Measurements from ENCODE around the gene ETHE1. TPM values are rescaled to one million over a fixed set of nuclear protein-coding genes. Genes with fewer than 3 reads are reported as not detected.

The ETHE1 gene
- total RNA-seq, 1 donor, result 52.1 TPM

DNA sequence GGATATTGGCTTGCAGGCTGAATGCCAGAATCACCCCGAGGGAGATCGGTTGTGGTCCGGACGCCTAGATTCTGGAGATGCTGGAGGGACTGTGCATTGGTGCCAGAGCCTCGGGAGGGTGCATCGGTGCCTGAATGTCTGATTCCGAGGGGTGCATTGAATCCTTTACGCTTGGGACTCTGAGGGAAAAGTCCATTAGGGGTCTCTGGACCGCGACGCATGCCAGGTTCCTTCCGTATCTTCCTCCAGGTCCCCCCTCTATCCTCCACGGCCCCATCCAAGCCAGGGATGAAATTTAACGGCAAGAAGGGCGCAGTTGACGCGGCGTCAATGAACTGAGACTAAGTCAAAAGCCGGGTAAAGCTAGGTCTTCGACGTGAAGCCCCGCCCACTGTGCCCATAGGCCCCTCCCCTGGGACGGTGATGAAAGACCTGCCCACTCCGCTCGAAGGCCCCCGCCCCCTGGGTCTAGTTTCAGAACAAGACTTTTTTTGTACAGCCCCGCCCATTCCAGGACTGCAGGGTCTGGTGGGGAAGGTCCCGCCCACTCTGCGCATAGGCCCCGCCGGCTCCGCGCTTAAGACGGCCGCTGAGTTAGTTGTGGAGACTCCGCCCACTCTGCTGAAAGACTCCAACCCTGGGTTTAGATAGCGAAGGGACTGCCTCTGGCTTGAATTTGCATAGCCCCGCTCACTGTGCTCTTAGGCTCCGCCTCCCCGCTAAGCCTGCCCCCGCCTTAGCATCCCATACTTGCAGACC lies 6.7 kb upstream of the ETHE1 start:
- H3K4me3 ChIP-seq (ENCODE audit: insufficient read depth, low read length), result peak overlapping the region; percentile 76
- H3K27ac ChIP-seq (ENCODE audit: low read depth, low read length), result peak overlapping the region; percentile 36
- peaks cover 6% of the 10 kb centered on the region for H4K20me1 ChIP-seq (ENCODE audit: insufficient read depth, low read length)
- DNase-seq (ENCODE audit: insufficient read length, low spot score, missing footprints), result peak; percentile 100
- peak overlapping the region; percentile 81 for H2AFZ ChIP-seq (ENCODE audit: low read length)
- TF ChIP-seq, protein P1, sequence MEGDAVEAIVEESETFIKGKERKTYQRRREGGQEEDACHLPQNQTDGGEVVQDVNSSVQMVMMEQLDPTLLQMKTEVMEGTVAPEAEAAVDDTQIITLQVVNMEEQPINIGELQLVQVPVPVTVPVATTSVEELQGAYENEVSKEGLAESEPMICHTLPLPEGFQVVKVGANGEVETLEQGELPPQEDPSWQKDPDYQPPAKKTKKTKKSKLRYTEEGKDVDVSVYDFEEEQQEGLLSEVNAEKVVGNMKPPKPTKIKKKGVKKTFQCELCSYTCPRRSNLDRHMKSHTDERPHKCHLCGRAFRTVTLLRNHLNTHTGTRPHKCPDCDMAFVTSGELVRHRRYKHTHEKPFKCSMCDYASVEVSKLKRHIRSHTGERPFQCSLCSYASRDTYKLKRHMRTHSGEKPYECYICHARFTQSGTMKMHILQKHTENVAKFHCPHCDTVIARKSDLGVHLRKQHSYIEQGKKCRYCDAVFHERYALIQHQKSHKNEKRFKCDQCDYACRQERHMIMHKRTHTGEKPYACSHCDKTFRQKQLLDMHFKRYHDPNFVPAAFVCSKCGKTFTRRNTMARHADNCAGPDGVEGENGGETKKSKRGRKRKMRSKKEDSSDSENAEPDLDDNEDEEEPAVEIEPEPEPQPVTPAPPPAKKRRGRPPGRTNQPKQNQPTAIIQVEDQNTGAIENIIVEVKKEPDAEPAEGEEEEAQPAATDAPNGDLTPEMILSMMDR (IDR thresholded peaks at IDR 0.05; ENCODE audit: extremely low read depth, low read depth, low read length), result no peak
- H3K79me2 ChIP-seq (ENCODE audit: insufficient read depth, low read length), result no peaks in the 10 kb centered on the region
- H3K4me2 ChIP-seq (ENCODE audit: insufficient read depth, low read length), result peak overlapping the region; percentile 81
- no peaks in the 10 kb centered on the region for H3K9me3 ChIP-seq (ENCODE audit: low read depth, low read length)
- peaks cover 20% of the 10 kb centered on the region for H3K4me1 ChIP-seq (ENCODE audit: insufficient read depth, low read length)
- peaks cover 15% of the 10 kb centered on the region for H3K36me3 ChIP-seq (ENCODE audit: insufficient read depth, low read length)
- H3K27me3 ChIP-seq (ENCODE audit: insufficient read depth, low read length), result no peaks in the 10 kb centered on the region

DNA sequence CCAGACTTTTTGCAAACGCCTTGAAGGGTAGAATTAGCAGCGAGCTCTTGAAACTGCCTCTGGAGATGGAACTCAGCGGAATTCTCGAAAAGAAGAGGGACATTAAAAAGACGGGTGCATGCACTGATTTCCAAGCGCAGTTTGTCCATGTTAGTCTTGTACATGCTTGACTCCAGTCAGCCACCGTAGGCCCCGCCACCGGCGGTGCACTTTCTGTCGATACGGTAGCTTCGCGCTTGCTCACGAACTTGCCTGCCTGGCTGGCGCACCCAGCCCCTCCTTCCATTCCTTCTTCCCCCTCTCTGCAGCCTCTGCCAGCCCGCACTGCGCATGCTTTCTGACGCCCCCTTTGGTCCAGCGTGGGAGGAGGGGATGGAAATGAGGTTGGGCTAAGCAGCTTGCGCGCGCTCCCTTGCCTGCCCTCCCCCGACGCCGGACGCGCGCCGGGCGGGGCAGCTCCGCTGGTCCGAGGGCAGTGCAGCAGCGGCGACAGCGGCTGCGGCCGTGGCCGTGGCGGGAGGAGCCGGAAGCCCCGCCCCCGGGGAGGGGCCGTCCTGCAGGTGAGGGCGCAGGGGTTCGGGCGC lies 6.1 kb upstream of the ETHE1 start, which contains the start of gene ZNF575:
Gene ZNF575 (plus strand): TSS at position 227 of the 584 bp plus-strand sequence. CDS start 1,235 bp downstream, outside the sequence.
- H3K36me3 ChIP-seq (ENCODE audit: insufficient read depth, low read length), result peaks cover 9% of the 10 kb centered on the region
- H3K27ac ChIP-seq (ENCODE audit: low read depth, low read length), result peak within 1 kb of the TSS; percentile 36
- TF ChIP-seq, protein P1 (IDR thresholded peaks at IDR 0.05; ENCODE audit: extremely low read depth, low read depth, low read length), result no peak
- H3K4me2 ChIP-seq (ENCODE audit: insufficient read depth, low read length), result peak within 1 kb of the TSS; percentile 81
- H3K4me3 ChIP-seq (ENCODE audit: insufficient read depth, low read length), result peak within 1 kb of the TSS; percentile 76
- peaks cover 20% of the 10 kb centered on the region for H3K4me1 ChIP-seq (ENCODE audit: insufficient read depth, low read length)
- H3K9me3 ChIP-seq (ENCODE audit: low read depth, low read length), result no peaks in the 10 kb centered on the region
- peak within 1 kb of the TSS; percentile 95 for H2AFZ ChIP-seq (ENCODE audit: low read length)
- H3K79me2 ChIP-seq (ENCODE audit: insufficient read depth, low read length), result no peaks in the 10 kb centered on the region
- peaks cover 6% of the 10 kb centered on the region for H4K20me1 ChIP-seq (ENCODE audit: insufficient read depth, low read length)
- H3K27me3 ChIP-seq (ENCODE audit: insufficient read depth, low read length), result no peaks in the 10 kb centered on the region
- peak; percentile 98 for DNase-seq (ENCODE audit: insufficient read length, low spot score, missing footprints)

DNA sequence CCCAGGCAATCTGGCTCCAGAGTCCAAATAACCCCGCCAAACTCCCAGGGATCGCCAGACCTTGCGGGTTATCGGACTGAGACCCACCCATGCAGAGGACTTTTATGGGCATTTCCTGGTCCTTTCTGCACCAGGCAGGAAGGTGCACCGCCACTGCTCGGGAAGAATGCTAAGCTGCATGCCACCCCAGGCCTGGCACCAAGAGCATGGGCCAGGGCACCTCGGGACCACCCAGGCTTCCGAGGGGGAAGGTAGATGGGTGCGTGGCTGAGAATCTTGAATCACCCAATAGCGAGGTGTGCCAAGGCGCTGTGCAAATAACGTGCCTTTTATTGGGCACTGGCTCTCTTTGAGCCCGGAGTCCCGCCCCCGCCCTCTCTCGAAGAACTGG lies 5.6 kb upstream of the ETHE1 start:
- H3K79me2 ChIP-seq (ENCODE audit: insufficient read depth, low read length), result no peaks in the 10 kb centered on the region
- peak; percentile 91 for DNase-seq (ENCODE audit: insufficient read length, low spot score, missing footprints)
- H4K20me1 ChIP-seq (ENCODE audit: insufficient read depth, low read length), result peaks cover 6% of the 10 kb centered on the region
- H3K27ac ChIP-seq (ENCODE audit: low read depth, low read length), result peak overlapping the region; percentile 36
- H2AFZ ChIP-seq (ENCODE audit: low read length), result peak overlapping the region; percentile 95
- H3K4me1 ChIP-seq (ENCODE audit: insufficient read depth, low read length), result peaks cover 25% of the 10 kb centered on the region
- H3K9me3 ChIP-seq (ENCODE audit: low read depth, low read length), result no peaks in the 10 kb centered on the region
- H3K27me3 ChIP-seq (ENCODE audit: insufficient read depth, low read length), result no peaks in the 10 kb centered on the region
- TF ChIP-seq, protein P1 (IDR thresholded peaks at IDR 0.05; ENCODE audit: extremely low read depth, low read depth, low read length), result no peak
- H3K4me3 ChIP-seq (ENCODE audit: insufficient read depth, low read length), result peak overlapping the region; percentile 76
- peaks cover 4% of the 10 kb centered on the region for H3K36me3 ChIP-seq (ENCODE audit: insufficient read depth, low read length)
- peak overlapping the region; percentile 81 for H3K4me2 ChIP-seq (ENCODE audit: insufficient read depth, low read length)

Measured in osteoblast (primary cell).